Hepatocyte (in vitro differentiated cells): ENCODE measurements around the gene FOXN3. TPM values are rescaled to one million over a fixed set of nuclear protein-coding genes. Genes with fewer than 3 reads are reported as not detected.

ENCODE experiments used
- DNase-seq: peaks from one replicate; pipeline ENCODE4 v3.0.0-alpha.2; 2016; ENCODE audit warnings: low spot score
- H2AFZ ChIP-seq: fragments of 200-600 bp; sonication (generic); 2 replicates; pipeline ENCODE4 v1.6.0; 2016; ENCODE audit warnings: antibody characterized with exemption, mild to moderate bottlenecking
- H3K27ac ChIP-seq: fragments of 200-600 bp; sonication (generic); 2 replicates; pipeline ENCODE4 v1.5.1; 2016; ENCODE audit warnings: mild to moderate bottlenecking
- H3K27me3 ChIP-seq: fragments of 200-600 bp; sonication (generic); 2 replicates; pipeline ENCODE4 v1.6.1; 2016
- H3K36me3 ChIP-seq: fragments of 200-600 bp; sonication (generic); replicated peaks from 2 replicates; pipeline ENCODE4 v1.5.1; 2016; ENCODE audit warnings: low read depth; ENCODE audit not compliant: insufficient read depth
- H3K4me1 ChIP-seq: fragments of 200-600 bp; sonication (generic); 2 replicates; pipeline ENCODE4 v1.5.1; 2016; ENCODE audit warnings: mild to moderate bottlenecking, moderate library complexity; ENCODE audit not compliant: insufficient read depth
- H3K4me2 ChIP-seq: fragments of 200-600 bp; sonication (generic); 2 replicates; pipeline ENCODE4 v1.6.0; 2016
- H3K4me3 ChIP-seq: fragments of 200-600 bp; sonication (generic); 2 replicates; pipeline ENCODE4 v1.5.1; 2016; ENCODE audit warnings: mild to moderate bottlenecking
- H3K79me2 ChIP-seq: fragments of 200-600 bp; sonication (generic); 2 replicates; pipeline ENCODE4 v1.6.0; 2017; ENCODE audit warnings: mild to moderate bottlenecking
- H3K9me2 ChIP-seq: fragments of 200-600 bp; sonication (generic); replicated peaks from 2 replicates; pipeline ENCODE4 v1.6.0; 2017; ENCODE audit warnings: mild to moderate bottlenecking; ENCODE audit not compliant: insufficient read depth
- H3K9me3 ChIP-seq: fragments of 200-600 bp; sonication (generic); 2 replicates; pipeline ENCODE4 v1.5.1; 2016; ENCODE audit warnings: low read depth, mild to moderate bottlenecking
- H4K20me1 ChIP-seq: fragments of 200-600 bp; sonication (generic); 2 replicates; pipeline ENCODE4 v1.6.0; 2016; ENCODE audit warnings: mild to moderate bottlenecking; ENCODE audit not compliant: insufficient read depth, poor library complexity, severe bottlenecking
- CTCF ChIP-seq: fragments of 200-600 bp; sonication (generic); IDR thresholded peaks from 2 replicates; pipeline ENCODE4 v1.5.1; 2016; ENCODE audit warnings: antibody characterized with exemption, mild to moderate bottlenecking; ENCODE audit not compliant: poor library complexity
- EZH2 ChIP-seq: fragments of 200-600 bp; sonication (generic); IDR thresholded peaks from 2 replicates; pipeline ENCODE4 v1.6.1; 2016; ENCODE audit warnings: antibody characterized with exemption, mild to moderate bottlenecking, borderline replicate concordance
- EZH2phosphoT487 ChIP-seq: fragments of 200-600 bp; sonication (generic); IDR thresholded peaks from one replicate; pipeline ENCODE4 v1.6.1; 2018; ENCODE audit warnings: antibody characterized with exemption, mild to moderate bottlenecking, low read depth, moderate library complexity; ENCODE audit not compliant: unreplicated experiment, severe bottlenecking
- WGBS: methylation state at CpG from one replicate; pipeline ENCODE4 v1.1.6; 2016; ENCODE audit warnings: low lambda C conversion rate; ENCODE audit errors: missing lambda C conversion rate; 5-methylcytosine and 5-hydroxymethylcytosine counted together
- polyA plus RNA-seq: library from polyadenylated mRNA; unstranded; fragments of >200 nt; fragmentation: Nextera tagmentation; extraction: Ambion mirVana; gene quantifications from 2 replicates; pipeline ENCODE4 v1.2.1, GENCODE V29; 2016
- total RNA-seq: library from RNA; depleted of rRNA; stranded (reverse); fragments of >200 nt; gene quantifications from 2 replicates; pipeline ENCODE4 v1.2.3, GENCODE V29; 2014

Gene FOXN3
- total and polyA plus RNA-seq, 2 experiments from 2014 or later = 42.2 to 47.6 TPM

GRCh38 chr14:89399594-89400068 is 17.4 kb downstream of the FOXN3 start:
- Histone ChIP-seq H2AFZ (no peak overlapping the region), H3K4me3 (no peak overlapping the region), H3K27ac (peak overlapping the region; percentile 32), H3K9me2 (no peaks in the 10 kb centered on the region), H3K4me1 (no peaks in the 10 kb centered on the region), H3K79me2 (peaks cover 94% of the 10 kb centered on the region), H3K27me3 (no peaks in the 10 kb centered on the region), H3K9me3 (no peaks in the 10 kb centered on the region), H3K4me2 (peak overlapping the region; percentile 29), H3K36me3 (no peaks in the 10 kb centered on the region), H4K20me1 (peaks cover 69% of the 10 kb centered on the region)
- 24% methylated on average over 10 of the region's 10 CpGs for WGBS
- TF ChIP-seq EZH2 = no peak
- no peak for TF ChIP-seq EZH2phosphoT487
- no peak for TF ChIP-seq CTCF
- peak; percentile 88 for DNase-seq

DNA sequence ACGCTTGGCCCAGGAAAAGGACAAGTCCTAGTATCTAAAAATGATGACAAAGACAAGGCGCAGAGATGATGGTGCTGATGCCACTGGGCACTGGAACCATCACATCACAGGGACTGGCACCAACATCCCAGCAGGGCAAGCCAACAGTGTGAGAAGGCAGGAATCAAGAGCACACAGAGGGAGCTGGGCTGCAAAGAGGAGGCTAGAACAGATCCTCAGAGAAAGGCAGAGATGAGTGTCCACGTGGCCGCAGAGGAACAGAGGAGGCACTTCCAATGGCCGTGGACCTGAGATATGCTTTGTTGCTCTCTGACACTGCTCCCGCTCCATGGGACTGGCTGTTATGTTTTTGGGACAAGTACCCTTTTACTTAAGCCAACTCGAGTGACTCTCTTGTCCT is 17.9 kb downstream of the FOXN3 start:
- peak overlapping the region; percentile 29 for H3K4me2 ChIP-seq
- no peaks in the 10 kb centered on the region for H3K9me2 ChIP-seq
- H3K27ac ChIP-seq = peak overlapping the region; percentile 32
- no peak overlapping the region for H3K4me3 ChIP-seq
- H3K4me1 ChIP-seq = no peaks in the 10 kb centered on the region
- no peaks in the 10 kb centered on the region for H3K27me3 ChIP-seq
- no peaks in the 10 kb centered on the region for H3K9me3 ChIP-seq
- no peak for TF ChIP-seq EZH2
- no peak for TF ChIP-seq EZH2phosphoT487
- TF ChIP-seq CTCF = no peak
- H3K36me3 ChIP-seq = no peaks in the 10 kb centered on the region
- H2AFZ ChIP-seq = no peak overlapping the region
- DNase-seq = no peak
- peaks cover 72% of the 10 kb centered on the region for H4K20me1 ChIP-seq
- peaks cover 94% of the 10 kb centered on the region for H3K79me2 ChIP-seq
- WGBS = 73% methylated on average over 7 of the region's 7 CpGs

GRCh38 chr14:89397569-89398230 is 19.3 kb downstream of the FOXN3 start:
- Histone ChIP-seq H3K9me2 (no peaks in the 10 kb centered on the region), H3K27ac (no peak overlapping the region), H2AFZ (no peak overlapping the region), H3K79me2 (peaks cover 94% of the 10 kb centered on the region), H3K36me3 (no peaks in the 10 kb centered on the region), H3K4me1 (no peaks in the 10 kb centered on the region), H3K4me3 (no peak overlapping the region), H3K27me3 (no peaks in the 10 kb centered on the region), H4K20me1 (peaks cover 73% of the 10 kb centered on the region), H3K4me2 (no peak overlapping the region), H3K9me3 (no peaks in the 10 kb centered on the region)
- WGBS = 96% methylated on average over 3 of the region's 3 CpGs
- TF ChIP-seq EZH2 (no peak), CTCF (no peak), EZH2phosphoT487 (no peak)
- DNase-seq = no peak

GRCh38 chr14:89394972-89395371 is 22.1 kb downstream of the FOXN3 start:
- Histone ChIP-seq H3K36me3 (no peaks in the 10 kb centered on the region), H3K4me3 (no peak overlapping the region), H3K9me3 (no peaks in the 10 kb centered on the region), H3K27me3 (no peaks in the 10 kb centered on the region), H3K27ac (no peak overlapping the region), H3K9me2 (no peaks in the 10 kb centered on the region), H4K20me1 (peaks cover 63% of the 10 kb centered on the region), H3K4me1 (no peaks in the 10 kb centered on the region), H2AFZ (no peak overlapping the region), H3K79me2 (peaks cover 93% of the 10 kb centered on the region), H3K4me2 (no peak overlapping the region)
- 88% methylated on average over 4 of the region's 4 CpGs for WGBS
- TF ChIP-seq EZH2 (no peak), EZH2phosphoT487 (no peak), CTCF (no peak)
- DNase-seq = no peak
